Effector memory CD8-positive, alpha-beta T cell (primary cell): Measurements from ENCODE around the gene IL2RG.

Experiments
- ATAC-seq: fragments of 150-1000 bp; cut with Tn5 transposase; replicated peaks from 2 replicates; pipeline ENCODE4 v1.10.0; 2021; ENCODE audit warnings: mild to moderate bottlenecking, moderate library complexity
- DNase-seq, 3 experiments: peaks; one replicate each; pipeline ENCODE4 v3.0.0; 2021
- H3K27ac Mint-ChIP-seq, 2 donors: one replicate each; pipeline ENCODE4 v1.8.0; 2022; ENCODE audit warnings: mild to moderate bottlenecking in 2 of 2, mixed read lengths in 2 of 2, moderate library complexity in 2 of 2
- H3K27me3 Mint-ChIP-seq, 2 donors: one replicate each; pipeline ENCODE4 v1.8.0; 2022; ENCODE audit warnings: mixed read lengths in 2 of 2
- H3K36me3 Mint-ChIP-seq: one replicate; pipeline ENCODE4 v1.8.0; 2022; ENCODE audit warnings: mild to moderate bottlenecking, moderate library complexity, mixed read lengths; ENCODE audit not compliant: insufficient read depth
- H3K4me1 Mint-ChIP-seq, 2 donors: one replicate each; pipeline ENCODE4 v1.8.0; 2022; ENCODE audit warnings: low read depth in 2 of 2, mixed read lengths in 2 of 2
- H3K4me3 Mint-ChIP-seq, 2 donors: one replicate each; pipeline ENCODE4 v1.8.0; 2022; ENCODE audit warnings: mild to moderate bottlenecking in 2 of 2, mixed read lengths in 2 of 2, moderate library complexity in 2 of 2
- H3K9me3 Mint-ChIP-seq, 2 donors: one replicate each; pipeline ENCODE4 v1.8.0; 2022; ENCODE audit warnings: mixed read lengths in 2 of 2

Gene IL2RG

DNA sequence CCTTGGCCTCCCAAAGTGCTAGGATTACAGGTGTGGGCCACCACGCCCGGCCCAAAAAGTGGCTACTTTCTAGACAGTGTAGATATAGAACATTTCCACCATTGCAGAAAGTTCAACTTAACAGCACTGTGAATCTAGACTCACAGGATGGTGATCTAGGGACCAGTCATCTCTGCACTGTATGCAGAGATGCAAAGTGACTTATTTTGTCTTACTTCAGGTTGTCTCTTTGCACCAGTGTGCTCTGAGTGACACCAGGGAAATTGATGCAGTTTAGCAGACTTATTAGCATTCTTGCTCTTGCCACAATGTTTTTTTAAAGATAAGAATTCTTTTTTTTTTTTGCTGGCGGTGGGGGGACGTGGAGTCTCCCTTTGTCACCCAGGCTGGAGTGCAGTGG lies 28.6 kb downstream of the IL2RG start:
- Mint-ChIP-seq H3K9me3 (no peaks in the 10 kb centered on the region), H3K4me1 (no peaks in the 10 kb centered on the region), H3K27me3 (no peaks in the 10 kb centered on the region), H3K4me3 (no peak overlapping the region), H3K36me3 (no peaks in the 10 kb centered on the region), H3K27ac (no peak overlapping the region)
- no peak for ATAC-seq
- no peak for DNase-seq

DNA sequence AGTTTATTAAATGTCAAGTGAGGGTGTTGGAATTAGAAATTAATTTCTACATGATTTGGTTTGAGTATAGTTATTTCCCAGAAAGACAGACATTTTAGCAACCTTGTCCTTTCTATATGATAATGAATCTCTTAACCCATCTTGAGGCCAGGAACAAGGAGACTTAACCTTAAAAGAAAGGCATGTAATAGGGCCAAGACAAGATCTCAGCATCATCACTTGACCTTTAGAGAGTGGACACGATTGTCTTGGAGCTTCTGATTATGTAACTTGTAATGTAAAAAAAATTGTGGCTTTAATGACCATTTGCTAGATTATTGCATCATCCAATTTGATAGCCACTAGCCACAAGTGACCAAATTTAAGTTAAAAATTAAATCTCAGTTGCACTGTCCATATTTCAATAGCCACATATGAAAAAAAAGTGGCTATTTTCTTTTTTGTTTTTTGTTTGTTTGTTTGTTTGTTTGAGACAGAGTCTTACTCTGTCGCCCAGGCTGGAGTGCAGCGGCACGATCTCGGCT lies 29.2 kb downstream of the IL2RG start:
- no peak for DNase-seq
- Mint-ChIP-seq H3K4me3 (no peak overlapping the region), H3K9me3 (no peaks in the 10 kb centered on the region), H3K27ac (no peak overlapping the region), H3K27me3 (no peaks in the 10 kb centered on the region), H3K36me3 (no peaks in the 10 kb centered on the region), H3K4me1 (no peaks in the 10 kb centered on the region)
- ATAC-seq, result no peak

DNA sequence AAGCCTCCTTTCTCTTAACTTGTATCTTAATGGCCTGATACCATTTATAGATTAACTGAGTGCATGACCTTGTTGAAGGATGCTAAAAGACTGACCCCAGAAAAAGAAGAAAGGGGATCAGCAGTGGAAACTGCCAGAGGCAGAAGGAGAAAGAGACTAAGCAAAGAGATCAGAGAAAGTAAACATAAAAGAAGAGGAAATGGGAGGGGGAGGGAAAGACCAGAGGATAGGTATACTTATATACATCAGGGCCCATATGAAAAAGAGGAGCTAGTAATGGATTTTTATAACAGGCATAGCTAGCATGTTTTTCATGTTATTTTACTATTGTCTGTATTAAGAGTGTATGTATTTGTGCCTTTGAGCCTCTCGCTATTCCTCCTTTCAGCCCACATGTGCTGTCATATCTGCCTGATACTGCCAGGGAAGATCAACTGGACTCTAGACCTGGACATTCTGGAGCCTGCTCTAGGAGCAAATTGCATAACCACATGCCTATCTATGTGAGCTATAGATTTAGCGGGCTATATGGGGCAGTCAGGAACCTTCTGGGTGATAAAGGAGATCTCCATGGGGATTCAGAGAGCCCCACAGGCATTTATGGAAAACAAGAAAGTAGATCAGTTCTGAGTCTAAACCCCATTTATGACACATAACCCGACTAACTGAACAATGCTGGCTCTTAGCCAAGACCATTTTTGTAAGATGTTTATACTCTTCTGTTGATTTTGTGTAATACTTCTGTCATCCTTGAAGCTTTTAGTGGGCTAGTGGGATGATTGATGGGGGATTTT lies 29.9 kb downstream of the IL2RG start:
- Mint-ChIP-seq H3K36me3 (no peaks in the 10 kb centered on the region), H3K27me3 (no peaks in the 10 kb centered on the region), H3K9me3 (no peaks in the 10 kb centered on the region), H3K4me3 (no peak overlapping the region), H3K4me1 (no peaks in the 10 kb centered on the region), H3K27ac (no peak overlapping the region)
- no peak for ATAC-seq
- no peak for DNase-seq

DNA sequence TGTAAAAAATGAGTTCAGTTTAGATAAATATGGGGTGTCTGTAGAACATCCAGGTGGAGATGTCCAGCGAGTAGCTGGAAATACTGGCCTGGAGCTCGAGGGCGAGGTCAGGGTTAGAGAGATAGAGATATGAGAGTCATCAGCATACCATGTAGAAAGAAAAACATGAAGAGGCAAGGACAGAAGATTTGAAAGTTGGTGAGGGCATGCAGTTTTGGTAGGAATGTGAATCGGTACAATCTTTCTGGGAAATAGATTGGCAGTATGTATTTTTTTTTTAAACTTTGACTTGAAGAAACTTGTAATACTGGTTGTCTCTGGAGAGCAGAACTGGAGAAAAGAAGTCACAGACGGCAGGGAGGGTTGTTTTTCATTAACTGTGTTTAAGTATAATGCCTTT lies 40.8 kb downstream of the IL2RG start:
- Mint-ChIP-seq H3K27me3 (peaks cover 0 to 6% of the 10 kb centered on the region in 2 donors), H3K4me1 (peaks cover 9 to 11% of the 10 kb centered on the region in 2 donors), H3K4me3 (no peak overlapping the region), H3K9me3 (no peaks in the 10 kb centered on the region), H3K27ac (no peak overlapping the region), H3K36me3 (peaks cover 14% of the 10 kb centered on the region)
- DNase-seq (no peak), ATAC-seq (no peak)

DNA sequence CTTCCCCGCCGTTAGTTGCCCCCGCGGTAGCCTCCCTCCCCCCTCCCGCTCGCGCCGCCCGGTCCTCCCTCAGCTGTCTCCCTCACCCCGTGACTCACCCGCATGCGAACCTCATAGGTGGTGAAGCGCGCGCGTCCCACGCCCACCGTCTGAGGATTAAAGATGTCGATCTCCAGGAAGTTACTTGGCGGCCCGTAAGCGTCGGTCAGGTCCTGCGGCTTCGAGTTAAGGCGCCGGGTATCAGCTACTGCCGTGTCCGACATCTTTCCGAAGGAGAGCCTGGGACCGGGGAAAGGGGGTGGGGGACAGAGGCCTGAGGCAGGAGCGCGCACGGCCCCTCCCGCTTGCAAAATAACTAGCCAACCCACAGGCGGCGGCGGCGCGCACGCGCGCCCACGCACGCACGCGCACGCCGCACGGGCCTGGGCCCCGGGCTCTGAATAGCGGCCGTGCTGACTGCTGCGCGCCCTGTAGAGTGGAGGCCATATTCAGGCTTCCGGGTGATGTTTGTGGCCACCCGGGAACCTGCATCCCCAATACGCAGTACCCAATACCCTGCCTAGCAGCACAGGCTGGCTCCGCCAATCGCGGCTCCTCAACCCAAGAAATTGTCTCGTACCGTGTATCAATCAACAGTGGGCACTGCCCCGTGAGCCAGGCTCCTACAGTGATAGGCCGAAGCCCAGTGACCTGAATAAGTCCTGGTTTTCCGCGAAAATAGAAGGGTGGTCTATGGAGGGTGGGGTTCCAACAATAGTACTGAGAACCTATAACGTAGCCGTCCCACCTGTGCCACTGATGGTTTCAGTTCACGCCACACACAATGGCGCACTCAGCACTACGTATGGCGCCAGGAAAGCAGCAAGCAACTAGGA lies 43.1 kb downstream of the IL2RG start, which contains the start of gene SNX12:
Gene SNX12 (minus strand): TSS at position 291 of the 875 bp plus-strand sequence. CDS start 28 bp downstream, at position 263.
- Mint-ChIP-seq H3K36me3 (peaks cover 14% of the 10 kb centered on the region), H3K9me3 (no peaks in the 10 kb centered on the region), H3K27ac (peak within 1 kb of the TSS; percentile 93 to 97), H3K4me3 (peak within 1 kb of the TSS; percentile 91 to 98), H3K4me1 (peaks cover 16 to 17% of the 10 kb centered on the region in 2 donors), H3K27me3 (no peaks in the 10 kb centered on the region)
- DNase-seq (peak; percentile 77 to 87 (median 81)), ATAC-seq (peak; percentile 91)

DNA sequence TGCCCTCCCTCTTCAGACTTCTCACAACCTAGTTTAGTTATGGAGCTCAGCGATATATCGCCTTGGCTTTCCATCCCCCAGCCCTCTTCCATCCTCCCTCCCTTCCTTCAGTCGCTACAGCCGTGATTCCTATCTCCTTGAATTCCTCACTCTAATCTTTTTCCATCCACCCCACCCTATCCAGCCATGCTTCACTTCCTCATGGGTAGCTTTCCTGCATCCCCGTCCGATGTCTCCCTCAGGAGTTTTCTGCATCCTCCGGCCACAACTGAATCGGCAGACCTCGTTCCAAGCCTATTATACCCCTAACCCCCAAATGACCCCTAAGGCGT lies 43.7 kb downstream of the IL2RG start:
- Mint-ChIP-seq H3K27ac (peak overlapping the region; percentile 93 to 97), H3K27me3 (no peaks in the 10 kb centered on the region), H3K36me3 (peaks cover 14% of the 10 kb centered on the region), H3K4me3 (peak overlapping the region; percentile 91 to 98), H3K4me1 (peaks cover 16 to 17% of the 10 kb centered on the region in 2 donors), H3K9me3 (no peaks in the 10 kb centered on the region)
- ATAC-seq (no peak), DNase-seq (no peak)

DNA sequence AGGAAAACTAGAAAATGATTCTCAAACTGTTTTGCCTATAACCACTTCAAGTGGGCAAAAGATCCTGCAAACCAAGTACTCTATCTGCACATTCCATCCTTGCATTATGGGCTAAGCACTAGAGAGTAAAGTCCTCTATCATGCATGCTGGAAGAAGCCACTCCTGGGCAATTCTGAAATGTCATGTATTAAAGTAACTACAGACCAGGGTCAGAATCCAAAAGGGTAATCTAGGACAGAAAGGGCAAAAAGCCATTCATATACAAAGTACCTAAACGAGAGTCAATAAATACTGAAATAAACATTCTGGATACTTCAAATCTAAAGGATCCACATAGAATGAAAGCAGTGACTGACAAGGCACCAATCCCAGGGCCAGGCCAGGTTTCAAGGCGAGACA lies 44.3 kb downstream of the IL2RG start:
- H3K36me3 Mint-ChIP-seq, result peaks cover 17% of the 10 kb centered on the region
- H3K27ac Mint-ChIP-seq, result peak overlapping the region; percentile 93 to 97
- peak overlapping the region; percentile 91 to 98 for H3K4me3 Mint-ChIP-seq
- ATAC-seq (no peak), DNase-seq (no peak)
- no peaks in the 10 kb centered on the region for H3K27me3 Mint-ChIP-seq
- H3K4me1 Mint-ChIP-seq, result peaks cover 16 to 17% of the 10 kb centered on the region in 2 donors
- H3K9me3 Mint-ChIP-seq, result no peaks in the 10 kb centered on the region

DNA sequence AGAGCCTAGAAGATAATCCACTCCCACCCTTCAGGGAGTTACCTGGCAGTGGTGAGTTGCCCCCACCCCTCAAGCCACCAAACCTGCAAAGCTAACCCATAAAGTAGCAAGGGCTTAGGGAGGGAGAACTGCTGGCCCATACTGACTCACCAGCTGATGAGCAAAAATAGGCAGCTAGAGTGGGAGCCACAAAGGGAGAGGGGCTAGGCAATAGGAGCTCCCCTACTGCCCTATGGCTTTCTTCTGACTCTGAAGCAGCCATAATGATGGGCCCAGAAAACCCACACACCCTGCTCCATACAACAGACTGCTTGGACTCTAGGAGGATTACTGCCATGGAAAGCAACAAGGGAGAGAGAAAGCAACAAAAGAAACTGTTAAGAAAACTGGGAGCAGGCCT lies 51.2 kb downstream of the IL2RG start:
- peak overlapping the region in 1 of 2 donors; percentile 21 for H3K27ac Mint-ChIP-seq
- peaks cover 18% of the 10 kb centered on the region for H3K36me3 Mint-ChIP-seq
- no peak overlapping the region for H3K4me3 Mint-ChIP-seq
- DNase-seq (no peak), ATAC-seq (no peak)
- H3K27me3 Mint-ChIP-seq, result no peaks in the 10 kb centered on the region
- H3K4me1 Mint-ChIP-seq, result peaks cover 19 to 20% of the 10 kb centered on the region in 2 donors
- H3K9me3 Mint-ChIP-seq, result no peaks in the 10 kb centered on the region

DNA sequence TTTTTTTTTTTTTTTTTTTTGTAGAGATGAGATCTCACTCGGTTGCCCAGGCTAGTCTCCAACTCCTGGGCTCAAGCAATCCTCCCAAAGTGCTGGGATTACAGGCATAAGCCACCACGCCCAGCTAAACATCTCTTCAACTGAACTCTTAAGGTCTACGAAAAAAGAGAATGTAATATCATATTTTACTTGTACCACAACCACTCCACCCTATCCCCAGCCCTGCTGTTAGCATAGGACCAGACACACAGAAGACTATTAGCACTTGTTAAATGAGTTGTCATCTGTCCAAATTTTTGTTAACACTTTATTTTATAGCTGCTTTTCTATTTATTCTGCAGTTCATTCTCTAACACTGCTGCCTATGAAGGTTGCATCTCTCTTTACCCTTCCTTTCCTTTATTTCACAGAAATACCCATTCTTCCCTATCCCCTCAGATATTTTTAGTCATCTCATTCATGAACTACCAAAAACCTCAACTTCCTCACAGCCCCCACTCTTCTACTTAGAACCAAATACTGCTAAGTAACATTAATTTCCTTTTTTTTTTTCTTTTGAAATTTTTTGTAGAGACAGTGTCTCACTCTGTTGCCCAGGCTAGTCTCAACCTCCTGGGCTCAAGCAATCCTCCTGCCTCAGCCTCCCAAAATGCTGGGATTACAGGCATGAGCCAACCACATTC lies 53.4 kb downstream of the IL2RG start:
- Mint-ChIP-seq H3K4me1 (peaks cover 12 to 14% of the 10 kb centered on the region in 2 donors), H3K9me3 (no peaks in the 10 kb centered on the region), H3K4me3 (no peak overlapping the region), H3K27ac (peak overlapping the region in 1 of 2 donors; percentile 82), H3K36me3 (peaks cover 18% of the 10 kb centered on the region), H3K27me3 (no peaks in the 10 kb centered on the region)
- ATAC-seq (no peak), DNase-seq (no peak)
